ENCODE results near the gene ACOXL.

GRCh38 chr2:110946902-110947301, 214.5 kb downstream of the ACOXL start:
- TF ChIP-seq CTCF (IDR thresholded peaks at IDR 0.05; ENCODE audit: insufficient read depth, low read depth, low read length): no peak
- no peak for TF ChIP-seq EZH2 (IDR thresholded peaks at IDR 0.05; ENCODE audit: insufficient read depth, low read length)

Measured in astrocyte (in vitro differentiated cells and primary cell).